H9 (cell line): ENCODE measurements around the gene GNA12. TPM values are rescaled to one million over a fixed set of nuclear protein-coding genes. Genes with fewer than 3 reads are reported as not detected.

ENCODE experiments used
- DNase-seq: peaks from one replicate; pipeline ENCODE4 v3.0.0-alpha.2; 2017
- H2AFZ ChIP-seq: one replicate; pipeline ENCODE4 v1.6.1; 2013; ENCODE audit warnings: mild to moderate bottlenecking, low read length, control low read depth, moderate library complexity
- H2AK5ac ChIP-seq: 2 replicates; pipeline ENCODE4 v1.6.1; 2013; ENCODE audit warnings: low read length, control low read depth, mixed read lengths; ENCODE audit not compliant: insufficient read length
- H2BK120ac ChIP-seq: one replicate; pipeline ENCODE4 v1.6.1; 2013; ENCODE audit warnings: low read depth, mild to moderate bottlenecking, low read length, control low read depth, inconsistent platforms; ENCODE audit not compliant: poor library complexity, severe bottlenecking
- H2BK12ac ChIP-seq: 2 replicates; pipeline ENCODE4 v1.6.1; 2013; ENCODE audit warnings: low read length, control low read depth, mixed read lengths, low read depth; ENCODE audit not compliant: insufficient read length
- H2BK15ac ChIP-seq: 2 replicates; pipeline ENCODE4 v1.6.1; 2013; ENCODE audit warnings: low read depth, low read length, control low read depth
- H2BK20ac ChIP-seq: one replicate; pipeline ENCODE4 v1.6.1; 2013; ENCODE audit warnings: low read depth, mild to moderate bottlenecking, low read length, control low read depth, inconsistent platforms; ENCODE audit not compliant: poor library complexity, severe bottlenecking
- H2BK5ac ChIP-seq: 2 replicates; pipeline ENCODE4 v1.6.1; 2013; ENCODE audit warnings: low read length, control low read depth, mixed read lengths; ENCODE audit not compliant: insufficient read length
- H3K14ac ChIP-seq: 2 replicates; pipeline ENCODE4 v1.6.1; 2013; ENCODE audit warnings: low read length, control low read depth; ENCODE audit not compliant: insufficient read depth
- H3K18ac ChIP-seq: 2 replicates; pipeline ENCODE4 v1.6.1; 2013; ENCODE audit warnings: low read depth, mild to moderate bottlenecking, mixed read lengths, low read length, control low read depth; ENCODE audit not compliant: insufficient read length
- H3K23ac ChIP-seq: 2 replicates; pipeline ENCODE4 v1.6.1; 2013; ENCODE audit warnings: low read length, control low read depth, mixed read lengths, low read depth; ENCODE audit not compliant: insufficient read length
- H3K23me2 ChIP-seq: 2 replicates; pipeline ENCODE4 v1.6.1; 2013; ENCODE audit warnings: low read depth, mild to moderate bottlenecking, mixed read lengths, low read length, control low read depth; ENCODE audit not compliant: insufficient read length, poor library complexity, severe bottlenecking
- H3K27ac ChIP-seq: 2 replicates; pipeline ENCODE4 v1.5.1; 2013; ENCODE audit warnings: low read length, control low read depth, mixed read lengths, low read depth; ENCODE audit not compliant: insufficient read length
- H3K27me3 ChIP-seq: 2 replicates; pipeline ENCODE4 v1.6.1; 2013; ENCODE audit warnings: low read length, control low read depth, inconsistent platforms; ENCODE audit not compliant: insufficient read depth
- H3K4ac ChIP-seq: 2 replicates; pipeline ENCODE4 v1.6.1; 2013; ENCODE audit warnings: low read depth, mild to moderate bottlenecking, control low read depth, inconsistent platforms, low read length, moderate library complexity
- H3K4me1 ChIP-seq: 2 replicates; pipeline ENCODE4 v1.6.1; 2013; ENCODE audit warnings: low read length, control low read depth, inconsistent platforms; ENCODE audit not compliant: insufficient read depth
- H3K4me2 ChIP-seq: 2 replicates; pipeline ENCODE4 v1.6.1; 2013; ENCODE audit warnings: low read length, control low read depth, mixed read lengths; ENCODE audit not compliant: insufficient read length, insufficient read depth
- H3K56ac ChIP-seq: 2 replicates; pipeline ENCODE4 v1.6.1; 2013; ENCODE audit warnings: low read depth, mild to moderate bottlenecking, mixed read lengths, low read length, control low read depth; ENCODE audit not compliant: insufficient read length
- H3K79me1 ChIP-seq: 2 replicates; pipeline ENCODE4 v1.6.1; 2013; ENCODE audit warnings: low read depth, mild to moderate bottlenecking, moderate library complexity, low read length, control low read depth, inconsistent platforms; ENCODE audit not compliant: insufficient read depth, poor library complexity, severe bottlenecking
- H3K79me2 ChIP-seq: 2 replicates; pipeline ENCODE4 v1.6.1; 2013; ENCODE audit warnings: low read length, control low read depth, inconsistent platforms; ENCODE audit not compliant: insufficient read depth
- H3K9ac ChIP-seq: 2 replicates; pipeline ENCODE4 v1.6.1; 2013; ENCODE audit warnings: low read length, control low read depth, mixed read lengths; ENCODE audit not compliant: insufficient read length; ENCODE audit errors: extremely low read depth
- H3K9me3 ChIP-seq: one replicate; pipeline ENCODE4 v1.6.1; 2013; ENCODE audit warnings: low read depth, low read length, inconsistent platforms; ENCODE audit not compliant: control insufficient read depth
- H3T11ph ChIP-seq: one replicate; pipeline ENCODE4 v1.6.1; 2013; ENCODE audit warnings: mild to moderate bottlenecking, low read length, control low read depth, inconsistent platforms
- H4K20me1 ChIP-seq: one replicate; pipeline ENCODE4 v1.6.1; 2013; ENCODE audit not compliant: control insufficient read depth, insufficient read length, insufficient read depth
- H4K5ac ChIP-seq: 2 replicates; pipeline ENCODE4 v1.6.1; 2013; ENCODE audit warnings: low read depth, mild to moderate bottlenecking, mixed read lengths, low read length, control low read depth; ENCODE audit not compliant: insufficient read length
- H4K8ac ChIP-seq: replicated peaks from 2 replicates; pipeline ENCODE4 v1.6.1; 2013; ENCODE audit warnings: low read length, control low read depth, mixed read lengths, low read depth; ENCODE audit not compliant: insufficient read length
- H4K91ac ChIP-seq: 2 replicates; pipeline ENCODE4 v1.6.1; 2013; ENCODE audit warnings: low read depth, mild to moderate bottlenecking, moderate library complexity, mixed read lengths, low read length, control low read depth; ENCODE audit not compliant: insufficient read length
- H3K27ac Mint-ChIP-seq, 3 experiments: 2 replicates in 2 of 3; 3 replicates in 1 of 3; pipeline ENCODE4 v1.8.0; 2020 to 2021; ENCODE audit warnings: mixed read lengths in 3 of 3, mild to moderate bottlenecking in 1 of 3, moderate library complexity in 1 of 3
- H3K27me3 Mint-ChIP-seq: 2 replicates; pipeline ENCODE4 v1.8.0; 2021; ENCODE audit warnings: low read depth, mild to moderate bottlenecking, moderate library complexity, mixed read lengths
- H3K36me3 Mint-ChIP-seq, 3 experiments: 2 replicates in 2 of 3; 3 replicates in 1 of 3; pipeline ENCODE4 v1.8.0; 2020 to 2021; ENCODE audit warnings: low read depth in 3 of 3, mixed read lengths in 3 of 3; ENCODE audit not compliant: insufficient read depth in 1 of 3
- H3K4me1 Mint-ChIP-seq, 2 experiments: 2 replicates each; pipeline ENCODE4 v1.8.0; 2020; ENCODE audit warnings: mixed read lengths in 2 of 2
- H3K4me3 Mint-ChIP-seq, 2 experiments: 2 replicates in 1 of 2; 3 replicates in 1 of 2; pipeline ENCODE4 v1.8.0; 2020 to 2021; ENCODE audit warnings: mild to moderate bottlenecking in 2 of 2, mixed read lengths in 2 of 2, moderate library complexity in 1 of 2
- H3K9me3 Mint-ChIP-seq, 2 experiments: 2 replicates in 1 of 2; 3 replicates in 1 of 2; pipeline ENCODE4 v1.8.0; 2020; ENCODE audit warnings: mild to moderate bottlenecking in 2 of 2, mixed read lengths in 2 of 2, moderate library complexity in 1 of 2
- WGBS: extraction: QIAGEN DNeasy Blood & Tissue Kit; methylation state at CpG from one replicate; pipeline ENCODE4 v1.1.7; 2013; ENCODE audit warnings: missing lambda C conversion rate, low lambda C conversion rate, mixed read lengths; ENCODE audit not compliant: insufficient read length; ENCODE audit errors: extremely low coverage; 5-methylcytosine and 5-hydroxymethylcytosine counted together
- total RNA-seq: library from RNA; stranded (reverse); gene quantifications from 2 replicates; pipeline ENCODE4 v1.2.1, GENCODE V29; 2021
- TF ChIP-seq, protein P1 (sequence below): fragments of 200-600 bp; sonication (generic); conservative IDR thresholded peaks from 3 replicates; pipeline ENCODE4 v1.8.0; 2021; ENCODE audit warnings: antibody characterized with exemption, mild to moderate bottlenecking

GNA12 gene
- total RNA-seq, 1 experiment from 2014 or later: 60.2 TPM

DNA sequence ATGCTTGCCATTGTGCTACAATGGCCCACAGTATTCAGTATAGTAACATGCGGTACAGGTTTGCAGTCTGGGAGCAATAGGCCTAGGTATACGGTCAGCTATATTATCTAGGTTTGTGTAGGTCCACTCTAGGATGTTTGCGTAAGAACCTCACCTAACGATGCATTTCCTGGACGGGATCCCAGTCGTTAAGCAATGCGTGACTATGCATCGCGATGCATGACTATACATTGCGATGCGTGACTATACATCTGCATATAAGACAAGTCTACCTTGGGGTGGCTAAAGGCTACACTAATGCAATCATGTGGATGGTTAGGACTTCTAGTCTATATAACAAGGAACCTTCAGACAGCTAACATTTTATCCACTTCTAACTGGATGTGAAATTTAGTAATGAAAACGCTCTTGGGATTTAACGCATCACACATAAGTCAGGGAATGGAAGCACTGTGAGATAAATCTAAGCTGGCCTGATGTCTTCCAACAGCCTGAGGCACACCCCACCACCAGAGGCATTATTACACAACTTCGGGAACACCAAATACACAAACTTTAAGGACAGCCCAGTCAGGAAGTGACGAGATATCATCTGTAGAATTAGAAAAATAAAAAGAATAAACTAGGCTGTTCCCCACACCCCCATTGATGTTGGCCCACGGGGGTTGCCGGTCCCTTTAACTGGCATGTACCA lies 9.2 kb downstream of the GNA12 start:
- Mint-ChIP-seq H3K36me3 (peaks cover 21 to 43% (median 30%) of the 10 kb centered on the region in 3 experiments), H3K27me3 (no peaks in the 10 kb centered on the region), H3K4me3 (no peak overlapping the region), H3K27ac (peak overlapping the region in 1 of 3 experiments; percentile 29; a peak in 1 of 7 replicates), H3K4me1 (peaks cover 27 to 58% of the 10 kb centered on the region in 2 experiments), H3K9me3 (no peaks in the 10 kb centered on the region)
- peaks cover 12% of the 10 kb centered on the region for H3K4me1 ChIP-seq
- WGBS: no CpG with 5 or more reads among the region's 17 CpGs
- H4K8ac ChIP-seq: no peak overlapping the region
- no peak overlapping the region for H3K27ac ChIP-seq
- H3K4ac ChIP-seq: no peak overlapping the region
- H2AFZ ChIP-seq: no peak overlapping the region
- no peak overlapping the region for H2AK5ac ChIP-seq
- no peak overlapping the region for H4K5ac ChIP-seq
- no peak for DNase-seq
- H3K23ac ChIP-seq: no peak overlapping the region
- H3K9ac ChIP-seq: no peak overlapping the region
- no peak overlapping the region for H3K18ac ChIP-seq
- no peak overlapping the region for H4K91ac ChIP-seq
- TF ChIP-seq, protein P1, sequence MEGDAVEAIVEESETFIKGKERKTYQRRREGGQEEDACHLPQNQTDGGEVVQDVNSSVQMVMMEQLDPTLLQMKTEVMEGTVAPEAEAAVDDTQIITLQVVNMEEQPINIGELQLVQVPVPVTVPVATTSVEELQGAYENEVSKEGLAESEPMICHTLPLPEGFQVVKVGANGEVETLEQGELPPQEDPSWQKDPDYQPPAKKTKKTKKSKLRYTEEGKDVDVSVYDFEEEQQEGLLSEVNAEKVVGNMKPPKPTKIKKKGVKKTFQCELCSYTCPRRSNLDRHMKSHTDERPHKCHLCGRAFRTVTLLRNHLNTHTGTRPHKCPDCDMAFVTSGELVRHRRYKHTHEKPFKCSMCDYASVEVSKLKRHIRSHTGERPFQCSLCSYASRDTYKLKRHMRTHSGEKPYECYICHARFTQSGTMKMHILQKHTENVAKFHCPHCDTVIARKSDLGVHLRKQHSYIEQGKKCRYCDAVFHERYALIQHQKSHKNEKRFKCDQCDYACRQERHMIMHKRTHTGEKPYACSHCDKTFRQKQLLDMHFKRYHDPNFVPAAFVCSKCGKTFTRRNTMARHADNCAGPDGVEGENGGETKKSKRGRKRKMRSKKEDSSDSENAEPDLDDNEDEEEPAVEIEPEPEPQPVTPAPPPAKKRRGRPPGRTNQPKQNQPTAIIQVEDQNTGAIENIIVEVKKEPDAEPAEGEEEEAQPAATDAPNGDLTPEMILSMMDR: no peak
- no peak overlapping the region for H2BK20ac ChIP-seq
- no peak overlapping the region for H3T11ph ChIP-seq
- no peak overlapping the region for H2BK5ac ChIP-seq
- H2BK15ac ChIP-seq: no peak overlapping the region
- peaks cover 66% of the 10 kb centered on the region; the same call in 1 of the 2 replicates for H3K79me2 ChIP-seq
- no peak overlapping the region for H2BK12ac ChIP-seq
- peaks cover 14% of the 10 kb centered on the region for H3K79me1 ChIP-seq
- H2BK120ac ChIP-seq: no peak overlapping the region
- no peaks in the 10 kb centered on the region for H3K9me3 ChIP-seq
- no peak overlapping the region for H3K14ac ChIP-seq
- H3K56ac ChIP-seq: no peak overlapping the region
- no peak overlapping the region for H3K4me2 ChIP-seq
- H4K20me1 ChIP-seq: no peaks in the 10 kb centered on the region
- no peaks in the 10 kb centered on the region for H3K27me3 ChIP-seq
- no peaks in the 10 kb centered on the region for H3K23me2 ChIP-seq
